AG09319 (cell line): Measurements from ENCODE around the gene MED22.

Experiments used
- DNase-seq: peaks from one replicate; pipeline ENCODE4 v3.0.0-alpha.2; 2010; ENCODE audit warnings: low read depth; ENCODE audit errors: extremely low read depth
- TF ChIP-seq, protein P1 (sequence below): IDR thresholded peaks from 2 replicates; pipeline ENCODE4 v1.5.1; 2011; ENCODE audit warnings: low read depth, mild to moderate bottlenecking, inconsistent platforms, low read length, moderate library complexity

The MED22 gene

GRCh38 chr9:133360400-133361393 lies 12.8 kb upstream of the MED22 start:
- DNase-seq: no peak
- TF ChIP-seq, protein P1, sequence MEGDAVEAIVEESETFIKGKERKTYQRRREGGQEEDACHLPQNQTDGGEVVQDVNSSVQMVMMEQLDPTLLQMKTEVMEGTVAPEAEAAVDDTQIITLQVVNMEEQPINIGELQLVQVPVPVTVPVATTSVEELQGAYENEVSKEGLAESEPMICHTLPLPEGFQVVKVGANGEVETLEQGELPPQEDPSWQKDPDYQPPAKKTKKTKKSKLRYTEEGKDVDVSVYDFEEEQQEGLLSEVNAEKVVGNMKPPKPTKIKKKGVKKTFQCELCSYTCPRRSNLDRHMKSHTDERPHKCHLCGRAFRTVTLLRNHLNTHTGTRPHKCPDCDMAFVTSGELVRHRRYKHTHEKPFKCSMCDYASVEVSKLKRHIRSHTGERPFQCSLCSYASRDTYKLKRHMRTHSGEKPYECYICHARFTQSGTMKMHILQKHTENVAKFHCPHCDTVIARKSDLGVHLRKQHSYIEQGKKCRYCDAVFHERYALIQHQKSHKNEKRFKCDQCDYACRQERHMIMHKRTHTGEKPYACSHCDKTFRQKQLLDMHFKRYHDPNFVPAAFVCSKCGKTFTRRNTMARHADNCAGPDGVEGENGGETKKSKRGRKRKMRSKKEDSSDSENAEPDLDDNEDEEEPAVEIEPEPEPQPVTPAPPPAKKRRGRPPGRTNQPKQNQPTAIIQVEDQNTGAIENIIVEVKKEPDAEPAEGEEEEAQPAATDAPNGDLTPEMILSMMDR: no peak

GRCh38 chr9:133359399-133360175 lies 11.7 kb upstream of the MED22 start:
- TF ChIP-seq, protein P1: peak; percentile 33
- no peak for DNase-seq

DNA sequence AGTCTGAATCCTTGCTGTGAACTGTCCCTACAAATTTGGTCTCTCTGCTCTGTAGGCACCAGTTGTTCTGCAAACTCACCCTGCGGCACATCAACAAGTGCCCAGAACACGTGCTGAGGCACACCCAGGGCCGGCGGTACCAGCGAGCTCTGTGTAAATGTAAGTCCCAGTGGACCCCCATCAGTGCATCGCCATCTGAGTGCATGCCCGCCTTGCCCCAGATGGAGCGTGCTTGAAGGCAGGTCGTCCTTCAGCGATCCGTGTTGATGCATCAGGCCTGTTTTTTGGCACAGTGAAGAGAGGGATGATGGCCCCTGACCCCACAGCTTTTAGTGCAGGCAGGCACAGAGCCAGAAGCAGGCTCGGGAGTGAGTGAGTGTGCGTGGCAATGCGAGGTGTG lies 9.7 kb upstream of the MED22 start:
- DNase-seq: no peak
- TF ChIP-seq, protein P1: no peak

- TF ChIP-seq, protein P1: no peak
- no peak for DNase-seq
Observed at GRCh38 chr9:133356391-133357091, 8.6 kb upstream of the MED22 start, which contains the start of the genes SURF1 and SURF2. SURF1 (minus strand) TSS chr9:133356487; CDS start chr9:133356453, 34 bp downstream. SURF2 (plus strand) TSS chr9:133356550; CDS start chr9:133356593, 43 bp downstream.

- TF ChIP-seq, protein P1: no peak
- no peak for DNase-seq
Observed at GRCh38 chr9:133355881-133356357, 8.0 kb upstream of the MED22 start.

- TF ChIP-seq, protein P1: no peak
- no peak for DNase-seq
Observed at GRCh38 chr9:133354766-133355165, 6.8 kb upstream of the MED22 start.
